ENCODE data around the gene ZMYND15.

The ZMYND15 gene

GRCh38 chr17:4788159-4788806 lies 48.6 kb downstream of the ZMYND15 start:
- DNase-seq (ENCODE audit: low spot score): no peak

GRCh38 chr17:4788807-4789700 lies 49.4 kb downstream of the ZMYND15 start, which contains the start of gene GLTPD2:
GLTPD2 (plus strand) TSS chr17:4788964; CDS start chr17:4789012, 48 bp downstream.
- no peak for DNase-seq (ENCODE audit: low spot score)

- DNase-seq (ENCODE audit: low spot score): no peak
Measured at GRCh38 chr17:4789701-4789950, 50.0 kb downstream of the ZMYND15 start.

GRCh38 chr17:4789951-4790704 lies 50.5 kb downstream of the ZMYND15 start:
- peak; percentile 86 for DNase-seq (ENCODE audit: low spot score)

GRCh38 chr17:4790705-4791088 lies 51.1 kb downstream of the ZMYND15 start:
- no peak for DNase-seq (ENCODE audit: low spot score)

- DNase-seq (ENCODE audit: low spot score): no peak
Measured at GRCh38 chr17:4795168-4795567, 55.5 kb downstream of the ZMYND15 start.

All from D341Med (cell line).